Stimulated activated naive CD8-positive, alpha-beta T cell treated with anti-CD3 and anti-CD28 coated beads, Interleukin-15, Interleukin-2, amounts not matched to agents 100 ng/mL and 50 ng/mL, for 24 hours (primary cell): ENCODE measurements around the gene FIP1L1.
A peak's percentile ranks its signal among the peaks of the same experiment; 100 is the strongest.
"Not testable (repeated sequence)": the region's sequence is repeated elsewhere in the genome, so short reads cannot be mapped to it uniquely, and the experiment has no call there.

ENCODE experiments used
- H3K27ac Mint-ChIP-seq: one replicate; pipeline ENCODE4 v1.8.0; 2021; ENCODE audit warnings: mild to moderate bottlenecking, mixed read lengths
- H3K27me3 Mint-ChIP-seq: one replicate; pipeline ENCODE4 v1.8.0; 2021; ENCODE audit warnings: mixed read lengths
- H3K36me3 Mint-ChIP-seq: one replicate; pipeline ENCODE4 v1.8.0; 2021; ENCODE audit warnings: low read depth, mixed read lengths
- H3K4me1 Mint-ChIP-seq: one replicate; pipeline ENCODE4 v1.8.0; 2021; ENCODE audit warnings: low read depth, mixed read lengths
- H3K4me3 Mint-ChIP-seq: one replicate; pipeline ENCODE4 v1.8.0; 2021; ENCODE audit warnings: mild to moderate bottlenecking, mixed read lengths
- H3K9me3 Mint-ChIP-seq: one replicate; pipeline ENCODE4 v1.8.0; 2021; ENCODE audit warnings: mixed read lengths

Gene FIP1L1, protein sequence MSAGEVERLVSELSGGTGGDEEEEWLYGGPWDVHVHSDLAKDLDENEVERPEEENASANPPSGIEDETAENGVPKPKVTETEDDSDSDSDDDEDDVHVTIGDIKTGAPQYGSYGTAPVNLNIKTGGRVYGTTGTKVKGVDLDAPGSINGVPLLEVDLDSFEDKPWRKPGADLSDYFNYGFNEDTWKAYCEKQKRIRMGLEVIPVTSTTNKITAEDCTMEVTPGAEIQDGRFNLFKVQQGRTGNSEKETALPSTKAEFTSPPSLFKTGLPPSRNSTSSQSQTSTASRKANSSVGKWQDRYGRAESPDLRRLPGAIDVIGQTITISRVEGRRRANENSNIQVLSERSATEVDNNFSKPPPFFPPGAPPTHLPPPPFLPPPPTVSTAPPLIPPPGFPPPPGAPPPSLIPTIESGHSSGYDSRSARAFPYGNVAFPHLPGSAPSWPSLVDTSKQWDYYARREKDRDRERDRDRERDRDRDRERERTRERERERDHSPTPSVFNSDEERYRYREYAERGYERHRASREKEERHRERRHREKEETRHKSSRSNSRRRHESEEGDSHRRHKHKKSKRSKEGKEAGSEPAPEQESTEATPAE

DNA sequence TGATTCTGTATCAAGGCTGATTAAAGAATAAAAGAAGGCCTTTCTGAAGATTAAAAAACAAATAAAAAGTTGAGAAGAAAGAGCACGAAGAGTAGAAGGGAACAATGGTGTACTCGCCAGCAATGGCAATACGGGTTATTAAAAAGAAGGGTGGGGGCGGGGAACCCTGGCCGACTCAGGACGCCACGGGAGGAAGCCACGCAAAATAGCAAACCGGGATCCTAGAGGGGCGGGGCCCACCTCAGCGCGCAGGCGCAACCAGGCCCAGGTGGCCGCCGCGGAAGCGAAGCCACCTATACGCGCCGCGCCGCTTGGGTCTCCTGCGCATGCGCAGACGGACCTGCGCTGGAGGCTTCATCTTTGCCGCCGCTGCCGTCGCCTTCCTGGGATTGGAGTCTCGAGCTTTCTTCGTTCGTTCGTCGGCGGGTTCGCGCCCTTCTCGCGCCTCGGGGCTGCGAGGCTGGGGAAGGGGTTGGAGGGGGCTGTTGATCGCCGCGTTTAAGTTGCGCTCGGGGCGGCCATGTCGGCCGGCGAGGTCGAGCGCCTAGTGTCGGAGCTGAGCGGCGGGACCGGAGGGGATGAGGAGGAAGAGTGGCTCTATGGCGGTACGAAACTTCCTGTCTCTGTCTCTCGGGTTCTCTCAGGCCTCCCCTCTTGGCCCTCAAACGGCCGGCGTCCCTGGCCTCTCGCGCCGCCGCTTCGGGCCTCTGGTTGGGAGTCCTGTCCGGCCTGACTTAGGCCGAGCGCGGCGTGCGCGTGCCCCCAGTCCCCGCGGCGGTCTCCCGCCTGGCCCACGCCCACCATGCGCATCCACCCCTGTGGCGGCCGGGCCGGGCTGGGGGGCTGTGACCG, at the start of gene FIP1L1:
TSS of gene FIP1L1 (plus strand) at position 323 of the 852 bp plus-strand sequence. CDS start at position 521, 198 bp downstream.
- Mint-ChIP-seq H3K9me3 (no peaks in the 10 kb centered on the region), H3K4me1 (peaks cover 45% of the 10 kb centered on the region), H3K27ac (peak within 1 kb of the TSS; percentile 97), H3K4me3 (peak within 1 kb of the TSS; percentile 97), H3K27me3 (peaks cover 3% of the 10 kb centered on the region), H3K36me3 (peaks cover 19% of the 10 kb centered on the region)

DNA sequence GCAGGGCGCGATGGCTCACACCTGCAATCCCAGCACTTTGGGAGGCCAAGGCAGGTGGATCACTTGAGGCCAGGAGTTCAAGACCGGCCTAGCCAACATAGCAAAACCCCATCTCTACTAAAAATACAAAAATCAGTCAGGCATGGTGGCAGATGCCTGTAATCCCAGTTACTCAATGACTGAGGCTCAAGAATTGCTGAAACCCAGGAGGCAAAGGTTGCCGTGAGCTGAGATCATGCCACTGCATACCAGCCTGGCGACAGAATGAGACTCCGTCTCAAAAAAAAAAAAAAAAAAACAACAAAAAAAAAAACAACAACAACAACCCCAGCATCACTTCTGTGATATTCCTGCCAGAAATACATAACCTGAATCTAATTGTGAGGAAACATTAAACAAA, 42.5 kb upstream of the FIP1L1 start:
- not testable (repeated sequence) for H3K4me3 Mint-ChIP-seq, H3K27me3 Mint-ChIP-seq, H3K9me3 Mint-ChIP-seq, H3K27ac Mint-ChIP-seq, H3K4me1 Mint-ChIP-seq
- H3K36me3 Mint-ChIP-seq, result peaks cover 38% of the 10 kb centered on the region

DNA sequence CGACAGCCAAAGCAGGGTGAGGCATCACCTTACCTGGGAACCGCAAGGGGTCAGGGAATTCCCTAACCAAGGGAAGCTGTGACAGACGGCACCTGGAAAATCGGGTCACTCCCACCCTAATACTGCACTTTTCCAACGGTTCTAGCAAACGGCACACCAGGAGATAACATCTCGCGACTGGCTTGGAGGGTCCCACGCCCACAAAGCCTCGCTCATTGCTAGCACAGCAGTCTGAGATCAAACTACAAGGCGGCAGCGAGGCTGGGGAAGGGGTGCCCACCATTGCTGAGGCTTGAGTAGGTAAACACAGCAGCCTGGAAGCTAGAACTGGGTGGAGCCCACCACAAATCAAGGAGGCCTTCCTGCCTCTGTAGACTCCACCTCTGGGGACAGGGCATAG, 37.3 kb upstream of the FIP1L1 start:
- Mint-ChIP-seq H3K9me3 (peaks cover 12% of the 10 kb centered on the region), H3K36me3 (peaks cover 68% of the 10 kb centered on the region), H3K4me1 (peaks cover 14% of the 10 kb centered on the region)
- not testable (repeated sequence) for H3K27me3 Mint-ChIP-seq, H3K27ac Mint-ChIP-seq, H3K4me3 Mint-ChIP-seq

DNA sequence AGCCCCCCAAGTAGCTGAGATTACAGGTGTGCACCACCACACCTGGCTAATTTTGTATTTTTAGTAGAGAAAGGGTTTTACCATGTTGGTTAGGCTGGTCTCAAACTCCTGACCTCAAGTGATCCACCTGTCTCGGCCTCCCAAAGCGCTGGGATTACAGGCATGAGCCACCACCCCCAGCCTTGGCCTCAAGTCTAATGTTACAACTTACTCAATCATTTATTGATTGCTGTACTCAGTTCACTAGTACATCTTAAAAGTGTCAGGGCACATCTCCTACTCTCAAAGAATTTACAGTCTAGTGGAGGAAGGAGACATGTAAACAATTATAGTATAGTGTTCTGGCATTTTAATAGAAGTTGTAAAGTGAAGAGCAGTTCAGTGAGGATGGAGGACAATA, 31.0 kb upstream of the FIP1L1 start:
- H3K4me3 Mint-ChIP-seq, H3K9me3 Mint-ChIP-seq, H3K27me3 Mint-ChIP-seq, H3K4me1 Mint-ChIP-seq, H3K27ac Mint-ChIP-seq: not testable (repeated sequence)
- H3K36me3 Mint-ChIP-seq, result peaks cover 79% of the 10 kb centered on the region

DNA sequence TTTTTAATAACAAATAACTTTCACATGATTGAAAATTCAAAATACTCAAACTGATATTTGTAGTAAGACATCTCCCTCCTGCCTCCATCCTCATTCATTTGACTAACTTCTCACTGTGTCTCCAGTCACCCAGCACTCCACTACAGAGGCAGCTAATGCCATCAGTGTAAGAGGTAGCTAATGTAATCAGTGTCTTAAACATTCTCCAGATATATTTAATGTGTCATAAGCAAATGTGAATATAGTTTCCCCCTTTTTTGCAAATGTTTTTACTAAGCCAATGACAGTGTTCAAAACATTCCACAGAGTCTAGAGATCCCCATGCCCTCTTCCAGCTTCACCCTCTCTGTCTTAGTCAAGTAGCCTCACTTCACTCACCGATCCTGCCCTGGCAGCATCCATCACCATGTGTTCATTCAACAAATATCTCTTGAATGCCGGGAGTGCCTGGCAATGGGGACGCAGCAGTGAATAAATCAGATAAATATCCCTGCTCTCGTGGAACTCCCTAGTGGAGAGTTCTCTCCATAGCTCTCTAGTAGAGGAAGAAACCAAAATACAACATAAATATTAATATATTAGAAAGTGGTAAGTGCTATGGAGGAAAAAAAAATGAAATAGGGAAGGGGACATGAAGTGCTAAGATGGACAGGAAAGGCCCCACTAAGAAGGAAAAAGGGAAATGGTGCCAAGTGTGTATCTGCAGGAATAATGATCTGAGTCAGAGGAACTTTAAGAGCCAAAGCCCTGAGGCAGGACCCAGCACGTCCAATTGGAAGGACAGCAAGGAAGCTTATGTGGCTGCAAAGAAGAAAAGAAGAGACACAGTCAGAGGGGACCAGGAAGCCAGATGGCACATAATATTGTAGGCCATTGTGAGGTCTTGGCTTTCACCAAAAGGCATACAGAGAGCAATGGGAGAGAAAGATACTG, 30.3 kb upstream of the FIP1L1 start:
- H3K4me1 Mint-ChIP-seq, result peaks cover 3% of the 10 kb centered on the region
- no peak overlapping the region for H3K27ac Mint-ChIP-seq
- peaks cover 3% of the 10 kb centered on the region for H3K9me3 Mint-ChIP-seq
- H3K36me3 Mint-ChIP-seq, result peaks cover 74% of the 10 kb centered on the region
- H3K27me3 Mint-ChIP-seq, result no peaks in the 10 kb centered on the region
- no peak overlapping the region for H3K4me3 Mint-ChIP-seq

- Mint-ChIP-seq H3K9me3 (no peaks in the 10 kb centered on the region), H3K4me1 (peaks cover 3% of the 10 kb centered on the region), H3K4me3 (no peak overlapping the region), H3K27ac (no peak overlapping the region), H3K27me3 (no peaks in the 10 kb centered on the region), H3K36me3 (peaks cover 76% of the 10 kb centered on the region)
Observed at GRCh38 chr4:53348046-53348445, 29.4 kb upstream of the FIP1L1 start.

GRCh38 chr4:53349091-53349491, 28.4 kb upstream of the FIP1L1 start:
- H3K4me3 Mint-ChIP-seq, result no peak overlapping the region
- no peak overlapping the region for H3K27ac Mint-ChIP-seq
- H3K36me3 Mint-ChIP-seq, result peaks cover 78% of the 10 kb centered on the region
- no peaks in the 10 kb centered on the region for H3K9me3 Mint-ChIP-seq
- no peaks in the 10 kb centered on the region for H3K27me3 Mint-ChIP-seq
- H3K4me1 Mint-ChIP-seq, result no peaks in the 10 kb centered on the region

GRCh38 chr4:53354012-53354722, 23.3 kb upstream of the FIP1L1 start:
- H3K4me1 Mint-ChIP-seq, result peaks cover 12% of the 10 kb centered on the region
- peaks cover 8% of the 10 kb centered on the region for H3K9me3 Mint-ChIP-seq
- no peak overlapping the region for H3K27ac Mint-ChIP-seq
- peaks cover 63% of the 10 kb centered on the region for H3K36me3 Mint-ChIP-seq
- H3K27me3 Mint-ChIP-seq, result no peaks in the 10 kb centered on the region
- no peak overlapping the region for H3K4me3 Mint-ChIP-seq

DNA sequence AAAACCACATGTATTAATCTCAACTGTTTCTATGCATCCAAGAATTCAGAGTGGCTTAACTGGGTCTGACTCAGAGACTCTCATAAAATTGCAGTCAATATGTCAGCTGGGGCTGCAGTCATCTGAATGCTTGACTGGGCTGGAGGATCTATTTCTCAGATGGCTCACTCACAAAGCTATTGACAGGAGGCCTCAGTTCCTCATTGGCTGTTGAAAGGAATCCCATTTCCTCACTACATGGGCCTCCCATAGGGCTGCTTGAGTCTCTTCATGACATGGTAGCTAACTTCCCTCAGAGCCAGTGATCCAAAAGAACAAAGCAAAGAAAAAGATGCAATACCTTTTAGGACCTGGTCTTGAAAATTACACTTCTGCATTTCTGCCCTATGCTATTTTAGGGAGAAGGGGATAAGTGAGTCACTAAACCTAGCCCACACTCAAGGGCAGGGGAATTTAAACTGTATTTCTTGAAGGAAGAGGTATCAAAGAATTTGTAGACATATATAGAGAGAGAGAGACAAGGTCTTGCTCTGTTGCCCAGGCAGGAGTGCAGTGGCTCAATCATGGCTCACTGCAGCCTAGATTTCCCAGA, 21.4 kb upstream of the FIP1L1 start:
- Mint-ChIP-seq H3K36me3 (peaks cover 64% of the 10 kb centered on the region), H3K4me1 (peaks cover 29% of the 10 kb centered on the region), H3K9me3 (peaks cover 8% of the 10 kb centered on the region), H3K27me3 (no peaks in the 10 kb centered on the region), H3K27ac (no peak overlapping the region), H3K4me3 (no peak overlapping the region)

DNA sequence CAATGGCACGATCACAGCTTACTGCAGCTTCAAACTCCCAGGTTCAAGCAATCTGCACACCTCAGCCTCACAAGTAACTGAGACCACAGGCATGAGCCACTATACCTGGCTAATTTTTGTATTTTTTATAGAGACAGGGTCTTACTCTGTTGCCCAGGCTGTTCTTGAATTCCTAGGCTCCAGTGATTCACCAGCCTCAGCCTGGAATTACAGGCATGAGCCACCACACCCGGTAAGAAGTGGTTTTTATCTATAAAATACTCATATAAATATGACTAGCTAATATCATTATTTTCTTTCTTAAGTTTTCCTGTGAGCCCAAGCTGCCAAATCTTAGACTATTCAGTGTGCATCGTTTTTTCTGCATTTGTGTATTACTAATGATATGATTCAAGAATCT, 16.0 kb upstream of the FIP1L1 start:
- peaks cover 38% of the 10 kb centered on the region for H3K36me3 Mint-ChIP-seq
- H3K4me3 Mint-ChIP-seq, result no peak overlapping the region
- no peak overlapping the region for H3K27ac Mint-ChIP-seq
- H3K9me3 Mint-ChIP-seq, result no peaks in the 10 kb centered on the region
- peaks cover 60% of the 10 kb centered on the region for H3K4me1 Mint-ChIP-seq
- H3K27me3 Mint-ChIP-seq, result no peaks in the 10 kb centered on the region

- H3K36me3 Mint-ChIP-seq, result peaks cover 38% of the 10 kb centered on the region
- no peaks in the 10 kb centered on the region for H3K27me3 Mint-ChIP-seq
- H3K4me3 Mint-ChIP-seq, result peak overlapping the region; percentile 71
- H3K4me1 Mint-ChIP-seq, result peaks cover 66% of the 10 kb centered on the region
- no peaks in the 10 kb centered on the region for H3K9me3 Mint-ChIP-seq
- H3K27ac Mint-ChIP-seq, result no peak overlapping the region
Observed at GRCh38 chr4:53362093-53362492, 15.3 kb upstream of the FIP1L1 start.

GRCh38 chr4:53364624-53365023, 12.8 kb upstream of the FIP1L1 start:
- peak overlapping the region; percentile 97 for H3K27ac Mint-ChIP-seq
- peaks cover 59% of the 10 kb centered on the region for H3K4me1 Mint-ChIP-seq

GRCh38 chr4:53365121-53365485, 12.3 kb upstream of the FIP1L1 start:
- Mint-ChIP-seq H3K9me3 (no peaks in the 10 kb centered on the region), H3K36me3 (peaks cover 21% of the 10 kb centered on the region), H3K4me1 (peaks cover 54% of the 10 kb centered on the region), H3K4me3 (peak overlapping the region; percentile 92), H3K27ac (peak overlapping the region; percentile 97), H3K27me3 (peaks cover 16% of the 10 kb centered on the region)

More at GRCh38 chr4:53364624-53365023, 12.8 kb upstream of the FIP1L1 start:
- H3K27me3 Mint-ChIP-seq, result peaks cover 11% of the 10 kb centered on the region
- H3K9me3 Mint-ChIP-seq, result no peaks in the 10 kb centered on the region
- H3K4me3 Mint-ChIP-seq, result peak overlapping the region; percentile 92
- H3K36me3 Mint-ChIP-seq, result peaks cover 26% of the 10 kb centered on the region
